GM18870 (cell line): ENCODE measurements around the gene SULT1E1.

Experiments
- ATAC-seq: cut with Tn5 transposase; IDR thresholded peaks from one replicate; pipeline ENCODE4 v1.9.1; 2021; ENCODE audit warnings: moderate library complexity; ENCODE audit not compliant: unreplicated experiment

The SULT1E1 gene

GRCh38 chr4:69860052-69860451, at the start of gene SULT1E1:
SULT1E1 (minus strand) TSS chr4:69860145; CDS start chr4:69857644, 2,501 bp downstream.
- ATAC-seq = no peak

- ATAC-seq = no peak
Measured at GRCh38 chr4:69909195-69909594, 49.2 kb upstream of the SULT1E1 start.

GRCh38 chr4:69907151-69907550, 47.2 kb upstream of the SULT1E1 start:
- ATAC-seq = no peak

- no peak for ATAC-seq
Measured at GRCh38 chr4:69896530-69897116, 36.7 kb upstream of the SULT1E1 start.

- ATAC-seq = no peak
Measured at GRCh38 chr4:69894721-69895120, 34.8 kb upstream of the SULT1E1 start.

- no peak for ATAC-seq
Measured at GRCh38 chr4:69894186-69894585, 34.2 kb upstream of the SULT1E1 start.

- ATAC-seq = no peak
Measured at GRCh38 chr4:69888336-69888735, 28.4 kb upstream of the SULT1E1 start.

GRCh38 chr4:69882150-69882549, 22.2 kb upstream of the SULT1E1 start:
- ATAC-seq = no peak

GRCh38 chr4:69881173-69881773, 21.3 kb upstream of the SULT1E1 start:
- ATAC-seq = peak; percentile 80

- no peak for ATAC-seq
Measured at GRCh38 chr4:69878250-69878649, 18.3 kb upstream of the SULT1E1 start.

- ATAC-seq = no peak
Measured at GRCh38 chr4:69877453-69877852, 17.5 kb upstream of the SULT1E1 start.

GRCh38 chr4:69876071-69876470, 16.1 kb upstream of the SULT1E1 start:
- ATAC-seq = no peak

GRCh38 chr4:69875576-69875975, 15.6 kb upstream of the SULT1E1 start:
- no peak for ATAC-seq

GRCh38 chr4:69874507-69874906, 14.6 kb upstream of the SULT1E1 start:
- ATAC-seq = no peak

GRCh38 chr4:69861756-69862155, 1.8 kb upstream of the SULT1E1 start:
- no peak for ATAC-seq

GRCh38 chr4:69860521-69861298, 765 bp upstream of the SULT1E1 start:
- no peak for ATAC-seq

GRCh38 chr4:69859140-69859685, 732 bp downstream of the SULT1E1 start:
- ATAC-seq = no peak

GRCh38 chr4:69858690-69859089, 1.3 kb downstream of the SULT1E1 start:
- ATAC-seq = no peak

- no peak for ATAC-seq
Measured at GRCh38 chr4:69855822-69856221, 4.1 kb downstream of the SULT1E1 start.

- ATAC-seq = peak; percentile 95
Measured at GRCh38 chr4:69849969-69850368, 10.0 kb downstream of the SULT1E1 start.

GRCh38 chr4:69849297-69849696, 10.6 kb downstream of the SULT1E1 start:
- no peak for ATAC-seq

- ATAC-seq = peak; percentile 30
Measured at GRCh38 chr4:69848028-69848427, 11.9 kb downstream of the SULT1E1 start.
